Activated CD4-positive, alpha-beta memory T cell treated with anti-CD3 and anti-CD28 coated beads, Interleukin-2, amount 10 ng/mL, durations not matched to agents 7 days and 5 days (primary cell): ENCODE results near the gene FAM120A. TPM values are rescaled to one million over a fixed set of nuclear protein-coding genes. Genes with fewer than 3 reads are reported as not detected.
A peak's percentile ranks its signal among the peaks of the same experiment; 100 is the strongest.

Source experiments
- CTCF ChIA-PET: fragments of 350-600 bp; sonication (Branson Sonifier 250); formaldehyde crosslinking; loops from one replicate; lab custom pipeline; 2021; ENCODE audit warnings: antibody characterized with exemption, inconsistent platforms; lab: Charles Lee
- POLR2A ChIA-PET: fragments of 350-600 bp; sonication (Branson Sonifier 250); formaldehyde crosslinking; loops from one replicate; lab custom pipeline; 2021; ENCODE audit warnings: antibody characterized with exemption; lab: Charles Lee
- DNase-seq: peaks from one replicate; pipeline ENCODE4 v3.0.0-alpha.2; 2020
- H3K27ac Mint-ChIP-seq: one replicate; pipeline ENCODE4 v1.8.0; 2021; ENCODE audit warnings: mild to moderate bottlenecking, mixed read lengths
- H3K27me3 Mint-ChIP-seq: one replicate; pipeline ENCODE4 v1.8.0; 2021; ENCODE audit warnings: mixed read lengths
- H3K36me3 Mint-ChIP-seq: one replicate; pipeline ENCODE4 v1.8.0; 2021; ENCODE audit warnings: low read depth, mixed read lengths
- H3K4me1 Mint-ChIP-seq: one replicate; pipeline ENCODE4 v1.8.0; 2021; ENCODE audit warnings: mixed read lengths
- H3K4me3 Mint-ChIP-seq: one replicate; pipeline ENCODE4 v1.8.0; 2021; ENCODE audit warnings: mild to moderate bottlenecking, mixed read lengths
- H3K9me3 Mint-ChIP-seq: one replicate; pipeline ENCODE4 v1.8.0; 2021; ENCODE audit warnings: mixed read lengths
- total RNA-seq, 2 experiments: library from RNA; stranded (reverse); gene quantifications; one replicate each; pipeline ENCODE4 v1.2.3, GENCODE V29; 2021

Gene FAM120A
- total RNA-seq, 2 experiments from 2014 or later: 133 to 138 TPM

GRCh38 chr9:93477397-93477796 lies 25.9 kb downstream of the FAM120A start:
- Mint-ChIP-seq H3K27me3 (no peaks in the 10 kb centered on the region), H3K4me3 (no peak overlapping the region), H3K36me3 (peaks cover 55% of the 10 kb centered on the region), H3K4me1 (peaks cover 28% of the 10 kb centered on the region), H3K9me3 (no peaks in the 10 kb centered on the region), H3K27ac (no peak overlapping the region)
- no peak for DNase-seq
- POLR2A ChIA-PET: interaction anchor here (1.2 to 2.3 kb wide), 2 partner anchors 9 to 13 kb away, joined by 3 to 9 read pairs; no protein-coding TSS in a partner anchor
- CTCF ChIA-PET: interaction anchor here (0.5 kb wide), 1 partner anchor 10 kb away, joined by 3 read pairs; no protein-coding TSS in a partner anchor

GRCh38 chr9:93479726-93480125 lies 28.2 kb downstream of the FAM120A start:
- H3K36me3 Mint-ChIP-seq: peaks cover 57% of the 10 kb centered on the region
- POLR2A ChIA-PET: no interaction called here
- H3K4me1 Mint-ChIP-seq: peaks cover 32% of the 10 kb centered on the region
- no peaks in the 10 kb centered on the region for H3K9me3 Mint-ChIP-seq
- no peak overlapping the region for H3K27ac Mint-ChIP-seq
- no peaks in the 10 kb centered on the region for H3K27me3 Mint-ChIP-seq
- DNase-seq: no peak
- no peak overlapping the region for H3K4me3 Mint-ChIP-seq
- CTCF ChIA-PET: no interaction called here

- H3K27ac Mint-ChIP-seq: no peak overlapping the region
- no peaks in the 10 kb centered on the region for H3K9me3 Mint-ChIP-seq
- ChIA-PET POLR2A (no interaction called here), CTCF (no interaction called here)
- no peaks in the 10 kb centered on the region for H3K27me3 Mint-ChIP-seq
- H3K36me3 Mint-ChIP-seq: peaks cover 58% of the 10 kb centered on the region
- peaks cover 28% of the 10 kb centered on the region for H3K4me1 Mint-ChIP-seq
- no peak for DNase-seq
- no peak overlapping the region for H3K4me3 Mint-ChIP-seq
Observed at GRCh38 chr9:93480262-93480661, 28.8 kb downstream of the FAM120A start.

GRCh38 chr9:93480728-93481324 lies 29.3 kb downstream of the FAM120A start:
- DNase-seq: no peak
- H3K4me1 Mint-ChIP-seq: peaks cover 25% of the 10 kb centered on the region
- H3K27ac Mint-ChIP-seq: no peak overlapping the region
- H3K27me3 Mint-ChIP-seq: no peaks in the 10 kb centered on the region
- H3K4me3 Mint-ChIP-seq: no peak overlapping the region
- POLR2A ChIA-PET: no interaction called here
- CTCF ChIA-PET: interaction anchor here (1.1 kb wide), 1 partner anchor 85 kb away, joined by 3 read pairs; no protein-coding TSS in a partner anchor
- H3K9me3 Mint-ChIP-seq: no peaks in the 10 kb centered on the region
- peaks cover 57% of the 10 kb centered on the region for H3K36me3 Mint-ChIP-seq

GRCh38 chr9:93483497-93483896 lies 32.0 kb downstream of the FAM120A start:
- H3K36me3 Mint-ChIP-seq: peaks cover 63% of the 10 kb centered on the region
- CTCF ChIA-PET: interaction anchor here (0.7 to 1.5 kb wide), 2 partner anchors 30 to 83 kb away, joined by 3 to 5 read pairs; partner anchors contain the start of gene FAM120AOS
- DNase-seq: no peak

GRCh38 chr9:93486268-93486667 lies 34.8 kb downstream of the FAM120A start:
- H3K36me3 Mint-ChIP-seq: peaks cover 73% of the 10 kb centered on the region

More at GRCh38 chr9:93483497-93483896, 32.0 kb downstream of the FAM120A start:
- no peaks in the 10 kb centered on the region for H3K9me3 Mint-ChIP-seq
- POLR2A ChIA-PET: interaction anchor here (1.0 to 1.8 kb wide), 3 partner anchors 15 to 83 kb away, joined by 3 read pairs; partner anchors contain the start of gene FAM120A
- no peaks in the 10 kb centered on the region for H3K27me3 Mint-ChIP-seq
- no peak overlapping the region for H3K4me3 Mint-ChIP-seq
- H3K27ac Mint-ChIP-seq: no peak overlapping the region
- peaks cover 36% of the 10 kb centered on the region for H3K4me1 Mint-ChIP-seq

GRCh38 chr9:93488244-93488643 lies 36.8 kb downstream of the FAM120A start:
- ChIA-PET POLR2A (interaction anchor here (1.1 kb wide), 1 partner anchor 35 kb away, joined by 3 read pairs; the partner anchor contains the start of gene FAM120AOS), CTCF (no interaction called here)
- no peak overlapping the region for H3K4me3 Mint-ChIP-seq
- DNase-seq: no peak
- H3K36me3 Mint-ChIP-seq: peaks cover 67% of the 10 kb centered on the region
- no peaks in the 10 kb centered on the region for H3K9me3 Mint-ChIP-seq
- H3K27ac Mint-ChIP-seq: no peak overlapping the region
- H3K4me1 Mint-ChIP-seq: peaks cover 27% of the 10 kb centered on the region
- H3K27me3 Mint-ChIP-seq: no peaks in the 10 kb centered on the region

More at GRCh38 chr9:93486268-93486667, 34.8 kb downstream of the FAM120A start:
- H3K4me1 Mint-ChIP-seq: peaks cover 32% of the 10 kb centered on the region
- DNase-seq: no peak
- ChIA-PET POLR2A (interaction anchor here (1.0 kb wide), 1 partner anchor 80 kb away, joined by 3 read pairs; no protein-coding TSS in a partner anchor), CTCF (no interaction called here)
- H3K9me3 Mint-ChIP-seq: no peaks in the 10 kb centered on the region
- no peak overlapping the region for H3K4me3 Mint-ChIP-seq
- H3K27ac Mint-ChIP-seq: peak overlapping the region; percentile 36
- H3K27me3 Mint-ChIP-seq: no peaks in the 10 kb centered on the region

- H3K4me1 Mint-ChIP-seq: peaks cover 19% of the 10 kb centered on the region
- H3K4me3 Mint-ChIP-seq: no peak overlapping the region
- ChIA-PET POLR2A (no interaction called here), CTCF (interaction anchor here (0.6 kb wide), 1 partner anchor 877 kb away, joined by 3 read pairs; no protein-coding TSS in a partner anchor)
- no peaks in the 10 kb centered on the region for H3K27me3 Mint-ChIP-seq
- H3K27ac Mint-ChIP-seq: no peak overlapping the region
- DNase-seq: no peak
- no peaks in the 10 kb centered on the region for H3K9me3 Mint-ChIP-seq
- peaks cover 67% of the 10 kb centered on the region for H3K36me3 Mint-ChIP-seq
Observed at GRCh38 chr9:93491593-93492232, 40.2 kb downstream of the FAM120A start.

GRCh38 chr9:93492327-93492726 lies 40.8 kb downstream of the FAM120A start:
- no peaks in the 10 kb centered on the region for H3K27me3 Mint-ChIP-seq
- H3K9me3 Mint-ChIP-seq: no peaks in the 10 kb centered on the region
- peaks cover 69% of the 10 kb centered on the region for H3K36me3 Mint-ChIP-seq
- no peak for DNase-seq
- peaks cover 16% of the 10 kb centered on the region for H3K4me1 Mint-ChIP-seq
- ChIA-PET POLR2A (no interaction called here), CTCF (interaction anchor here (0.6 kb wide), 2 partner anchors 10 to 878 kb away, joined by 3 read pairs; no protein-coding TSS in a partner anchor)
- H3K4me3 Mint-ChIP-seq: no peak overlapping the region
- no peak overlapping the region for H3K27ac Mint-ChIP-seq

GRCh38 chr9:93493949-93494348 lies 42.5 kb downstream of the FAM120A start:
- H3K27me3 Mint-ChIP-seq: no peaks in the 10 kb centered on the region
- H3K27ac Mint-ChIP-seq: no peak overlapping the region
- H3K4me3 Mint-ChIP-seq: no peak overlapping the region
- POLR2A ChIA-PET: interaction anchor here (1.0 to 1.6 kb wide), 2 partner anchors 30 to 40 kb away, joined by 3 to 4 read pairs; partner anchors contain the start of gene FAM120AOS
- CTCF ChIA-PET: interaction anchor here (1.7 kb wide), 1 partner anchor 25 kb away, joined by 3 read pairs; no protein-coding TSS in a partner anchor
- no peaks in the 10 kb centered on the region for H3K9me3 Mint-ChIP-seq
- peaks cover 64% of the 10 kb centered on the region for H3K36me3 Mint-ChIP-seq
- no peak for DNase-seq
- H3K4me1 Mint-ChIP-seq: peaks cover 8% of the 10 kb centered on the region

GRCh38 chr9:93496285-93496684 lies 44.8 kb downstream of the FAM120A start:
- H3K36me3 Mint-ChIP-seq: peaks cover 66% of the 10 kb centered on the region
- no peak overlapping the region for H3K27ac Mint-ChIP-seq
- POLR2A ChIA-PET: interaction anchor here (1.5 kb wide), 1 partner anchor 22 kb away, joined by 4 read pairs; no protein-coding TSS in a partner anchor

GRCh38 chr9:93500571-93501298 lies 49.2 kb downstream of the FAM120A start:
- H3K27ac Mint-ChIP-seq: peak overlapping the region; percentile 84
- H3K9me3 Mint-ChIP-seq: no peaks in the 10 kb centered on the region
- ChIA-PET POLR2A (interaction anchor here (1.0 to 2.5 kb wide), 5 partner anchors 11 to 47 kb away, joined by 3 to 6 read pairs (median 5); partner anchors contain the start of gene FAM120AOS), CTCF (no interaction called here)
- DNase-seq: no peak
- H3K4me1 Mint-ChIP-seq: peaks cover 46% of the 10 kb centered on the region
- H3K4me3 Mint-ChIP-seq: peak overlapping the region; percentile 78
- H3K36me3 Mint-ChIP-seq: peaks cover 71% of the 10 kb centered on the region
- no peaks in the 10 kb centered on the region for H3K27me3 Mint-ChIP-seq

More at GRCh38 chr9:93496285-93496684, 44.8 kb downstream of the FAM120A start:
- no peaks in the 10 kb centered on the region for H3K9me3 Mint-ChIP-seq
- H3K27me3 Mint-ChIP-seq: no peaks in the 10 kb centered on the region
- peaks cover 24% of the 10 kb centered on the region for H3K4me1 Mint-ChIP-seq
- no peak overlapping the region for H3K4me3 Mint-ChIP-seq
- no peak for DNase-seq
- CTCF ChIA-PET: no interaction called here
